Measurements from ENCODE around the gene PRPF38A. TPM values are rescaled to one million over a fixed set of nuclear protein-coding genes. Genes with fewer than 3 reads are reported as not detected.

Gene PRPF38A
- total RNA-seq, 3 donors from 2014 or later (not counting 1 experiment from before 2014, with no cell fraction given): 73.9 to 97.2 (median 95.4) TPM

DNA sequence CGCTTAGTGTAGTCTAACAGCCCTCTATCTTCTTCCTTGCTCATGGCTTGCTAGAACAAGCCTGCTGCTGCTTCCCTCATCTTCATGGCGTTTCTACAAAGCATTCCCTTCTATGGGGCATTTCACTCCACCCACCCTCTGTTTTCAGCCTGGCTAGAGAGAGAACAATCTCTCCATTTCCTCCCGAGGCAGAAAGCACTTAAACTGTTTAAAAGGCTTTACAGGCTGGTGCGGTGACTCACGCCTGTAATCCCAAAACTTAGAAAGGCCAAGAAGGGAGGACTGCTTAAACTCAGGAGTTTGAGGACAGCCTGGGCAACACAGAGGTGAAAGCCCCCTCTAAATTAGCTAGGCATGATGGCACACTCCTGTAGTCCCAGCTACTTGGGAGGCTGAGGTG is 17.9 kb upstream of the PRPF38A start:
- no peaks in the 10 kb centered on the region for H3K4me1 ChIP-seq (ENCODE audit: control insufficient read depth, insufficient read depth, low read length)
- Mint-ChIP-seq H3K36me3 (no peaks in the 10 kb centered on the region), H3K27ac (no peak overlapping the region), H3K27me3 (ENCODE audit: low read depth in 2 of 2) (no peaks in the 10 kb centered on the region), H3K4me3 (no peak overlapping the region), H3K9me3 (no peaks in the 10 kb centered on the region), H3K4me1 (no peaks in the 10 kb centered on the region)
- 96% methylated on average over 5 of the region's 5 CpGs for WGBS (ENCODE audit: insufficient coverage)
- ATAC-seq (no peak), DNase-seq (no peak)
- no peaks in the 10 kb centered on the region for H3K27me3 ChIP-seq (ENCODE audit: control insufficient read depth, insufficient read depth, low read length)
- no peak overlapping the region for H3K27ac ChIP-seq (ENCODE audit: low read length)
- no peaks in the 10 kb centered on the region for H3K36me3 ChIP-seq (ENCODE audit: control insufficient read depth, insufficient read depth, low read length)
- H3K9me3 ChIP-seq (ENCODE audit: control insufficient read depth, insufficient read depth, low read length): no peaks in the 10 kb centered on the region
- TF ChIP-seq, protein P1, sequence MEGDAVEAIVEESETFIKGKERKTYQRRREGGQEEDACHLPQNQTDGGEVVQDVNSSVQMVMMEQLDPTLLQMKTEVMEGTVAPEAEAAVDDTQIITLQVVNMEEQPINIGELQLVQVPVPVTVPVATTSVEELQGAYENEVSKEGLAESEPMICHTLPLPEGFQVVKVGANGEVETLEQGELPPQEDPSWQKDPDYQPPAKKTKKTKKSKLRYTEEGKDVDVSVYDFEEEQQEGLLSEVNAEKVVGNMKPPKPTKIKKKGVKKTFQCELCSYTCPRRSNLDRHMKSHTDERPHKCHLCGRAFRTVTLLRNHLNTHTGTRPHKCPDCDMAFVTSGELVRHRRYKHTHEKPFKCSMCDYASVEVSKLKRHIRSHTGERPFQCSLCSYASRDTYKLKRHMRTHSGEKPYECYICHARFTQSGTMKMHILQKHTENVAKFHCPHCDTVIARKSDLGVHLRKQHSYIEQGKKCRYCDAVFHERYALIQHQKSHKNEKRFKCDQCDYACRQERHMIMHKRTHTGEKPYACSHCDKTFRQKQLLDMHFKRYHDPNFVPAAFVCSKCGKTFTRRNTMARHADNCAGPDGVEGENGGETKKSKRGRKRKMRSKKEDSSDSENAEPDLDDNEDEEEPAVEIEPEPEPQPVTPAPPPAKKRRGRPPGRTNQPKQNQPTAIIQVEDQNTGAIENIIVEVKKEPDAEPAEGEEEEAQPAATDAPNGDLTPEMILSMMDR (IDR thresholded peaks at IDR 0.05): no peak
- intact Hi-C loops (cut with micrococcal nuclease): no loop called here
- H3K4me3 ChIP-seq (ENCODE audit: low read length): no peak overlapping the region

DNA sequence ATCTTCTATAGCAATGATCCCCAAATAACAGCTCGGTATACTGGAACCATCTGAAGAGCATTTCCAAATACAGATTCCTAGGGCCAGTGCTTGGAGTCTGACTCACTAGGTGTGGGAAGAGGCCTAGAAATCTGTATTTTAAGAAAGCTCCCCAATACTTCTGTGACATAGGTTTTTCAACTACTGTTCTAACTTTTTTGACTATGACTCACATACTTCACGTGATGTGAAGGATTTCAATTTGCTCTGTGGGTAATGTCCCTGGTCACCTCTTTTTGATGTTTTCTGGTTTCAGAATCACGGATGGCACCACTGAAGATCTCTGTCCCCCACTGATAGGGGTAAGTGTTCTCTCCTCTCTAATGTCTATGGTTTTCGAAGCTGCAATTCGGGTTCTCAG is 11.2 kb upstream of the PRPF38A start:
- Mint-ChIP-seq H3K4me1 (no peaks in the 10 kb centered on the region), H3K27ac (no peak overlapping the region), H3K9me3 (no peaks in the 10 kb centered on the region), H3K4me3 (no peak overlapping the region), H3K27me3 (ENCODE audit: low read depth in 2 of 2) (no peaks in the 10 kb centered on the region), H3K36me3 (no peaks in the 10 kb centered on the region)
- TF ChIP-seq, protein P1 (IDR thresholded peaks at IDR 0.05): no peak
- no peak for ATAC-seq
- intact Hi-C loops (cut with micrococcal nuclease): no loop called here
- Histone ChIP-seq H3K27ac (ENCODE audit: low read length) (no peak overlapping the region), H3K4me3 (ENCODE audit: low read length) (no peak overlapping the region), H3K36me3 (ENCODE audit: control insufficient read depth, insufficient read depth, low read length) (no peaks in the 10 kb centered on the region), H3K9me3 (ENCODE audit: control insufficient read depth, insufficient read depth, low read length) (no peaks in the 10 kb centered on the region), H3K4me1 (ENCODE audit: control insufficient read depth, insufficient read depth, low read length) (no peaks in the 10 kb centered on the region), H3K27me3 (ENCODE audit: control insufficient read depth, insufficient read depth, low read length) (no peaks in the 10 kb centered on the region)
- DNase-seq: no peak
- WGBS (ENCODE audit: insufficient coverage): 98% methylated on average over 5 of the region's 5 CpGs

DNA sequence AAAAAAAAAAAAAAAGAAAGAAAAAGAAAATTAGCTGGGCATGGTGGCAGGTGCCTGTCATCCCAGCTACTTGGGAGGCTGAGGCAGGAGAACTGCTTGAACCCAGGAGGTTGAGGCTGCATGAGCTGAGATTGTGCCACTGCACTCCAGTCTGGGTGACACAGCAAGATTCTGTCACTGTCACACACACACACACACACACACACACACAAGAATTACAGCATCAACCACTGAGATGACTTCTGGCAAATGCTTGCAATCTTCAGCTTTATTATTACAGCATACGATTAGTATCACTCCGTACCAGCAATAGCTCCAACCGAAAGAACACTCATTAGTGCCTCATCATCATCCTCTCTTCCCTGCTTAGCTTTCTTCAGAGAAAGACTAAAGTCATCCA is 4.8 kb upstream of the PRPF38A start:
- Mint-ChIP-seq H3K36me3 (no peaks in the 10 kb centered on the region), H3K27me3 (ENCODE audit: low read depth in 2 of 2) (no peaks in the 10 kb centered on the region), H3K27ac (no peak overlapping the region), H3K4me1 (peaks cover 15% of the 10 kb centered on the region in 2 donors), H3K4me3 (no peak overlapping the region), H3K9me3 (no peaks in the 10 kb centered on the region)
- TF ChIP-seq, protein P1 (IDR thresholded peaks at IDR 0.05): no peak
- DNase-seq (no peak), ATAC-seq (no peak)
- WGBS (ENCODE audit: insufficient coverage): 100% methylated on average over 3 of the region's 3 CpGs
- no peaks in the 10 kb centered on the region for H3K36me3 ChIP-seq (ENCODE audit: control insufficient read depth, insufficient read depth, low read length)
- H3K27me3 ChIP-seq (ENCODE audit: control insufficient read depth, insufficient read depth, low read length): no peaks in the 10 kb centered on the region
- intact Hi-C loops (cut with micrococcal nuclease): loop anchor here (5.0 kb wide), 1 partner anchor 288 kb away; no protein-coding TSS in a partner anchor
- H3K27ac ChIP-seq (ENCODE audit: low read length): no peak overlapping the region
- H3K4me3 ChIP-seq (ENCODE audit: low read length): no peak overlapping the region
- peaks cover 6% of the 10 kb centered on the region for H3K4me1 ChIP-seq (ENCODE audit: control insufficient read depth, insufficient read depth, low read length)
- H3K9me3 ChIP-seq (ENCODE audit: control insufficient read depth, insufficient read depth, low read length): no peaks in the 10 kb centered on the region

DNA sequence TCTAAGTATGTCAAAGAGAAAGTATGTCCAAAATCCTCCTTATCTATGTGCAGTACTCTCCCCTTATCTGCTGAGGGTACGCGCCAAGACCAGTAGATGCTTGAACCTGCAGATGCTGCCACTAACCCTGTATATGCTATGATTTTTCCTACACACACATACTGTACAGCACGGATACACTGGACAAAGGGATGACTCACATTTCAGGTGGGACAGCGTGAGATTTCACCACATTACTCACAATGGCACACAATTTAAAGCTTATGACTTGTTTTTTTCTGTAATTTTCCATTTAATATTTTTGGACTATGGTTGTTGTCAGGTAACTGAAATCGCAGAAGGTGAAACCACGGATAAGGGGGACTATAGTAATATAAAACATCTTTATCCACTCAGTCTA is 4.3 kb upstream of the PRPF38A start:
- no peaks in the 10 kb centered on the region for H3K9me3 Mint-ChIP-seq
- H3K36me3 ChIP-seq (ENCODE audit: control insufficient read depth, insufficient read depth, low read length): no peaks in the 10 kb centered on the region

More for the DNA sequence above, 4.3 kb upstream of the PRPF38A start:
- no peak overlapping the region for H3K27ac ChIP-seq (ENCODE audit: low read length)
- ATAC-seq (no peak), DNase-seq (no peak)
- TF ChIP-seq, protein P1 (IDR thresholded peaks at IDR 0.05): no peak
- H3K36me3 Mint-ChIP-seq: no peaks in the 10 kb centered on the region
- intact Hi-C loops (cut with micrococcal nuclease): loop anchor here (5.0 kb wide), 1 partner anchor 287 kb away; no protein-coding TSS in a partner anchor
- peaks cover 6% of the 10 kb centered on the region for H3K4me1 ChIP-seq (ENCODE audit: control insufficient read depth, insufficient read depth, low read length)
- no peak overlapping the region for H3K4me3 Mint-ChIP-seq
- no peak overlapping the region for H3K4me3 ChIP-seq (ENCODE audit: low read length)
- H3K27ac Mint-ChIP-seq: no peak overlapping the region
- no peaks in the 10 kb centered on the region for H3K9me3 ChIP-seq (ENCODE audit: control insufficient read depth, insufficient read depth, low read length)
- 100% methylated on average over 6 of the region's 6 CpGs for WGBS (ENCODE audit: insufficient coverage)
- H3K27me3 Mint-ChIP-seq (ENCODE audit: low read depth in 2 of 2): no peaks in the 10 kb centered on the region
- H3K27me3 ChIP-seq (ENCODE audit: control insufficient read depth, insufficient read depth, low read length): no peaks in the 10 kb centered on the region
- peaks cover 20% of the 10 kb centered on the region in 2 donors for H3K4me1 Mint-ChIP-seq
